WTC11 (cell line): ENCODE results near the gene CST8. TPM values are rescaled to one million over a fixed set of nuclear protein-coding genes. Genes with fewer than 3 reads are reported as not detected.

Experiments used
- ATAC-seq: fragments of 200-7000 bp; cut with Tn5 transposase; 2 replicates; pipeline ENCODE4 v1.10.0; 2021; ENCODE audit warnings: mild to moderate bottlenecking, moderate library complexity
- CTCF ChIA-PET: fragments of 300-600 bp; sonication (Branson Sonifier 250); formaldehyde crosslinking; loops from one replicate; lab custom pipeline; 2021; ENCODE audit warnings: antibody characterized with exemption; lab: Charles Lee
- POLR2A ChIA-PET: fragments of 350-600 bp; sonication (Branson Sonifier 250); formaldehyde crosslinking; loops from one replicate; lab custom pipeline; 2021; ENCODE audit warnings: antibody characterized with exemption; lab: Charles Lee
- DNase-seq: peaks from one replicate; pipeline ENCODE4 v3.0.0; 2021; ENCODE audit warnings: low spot score
- H3K27ac Mint-ChIP-seq: 2 replicates; pipeline ENCODE4 v1.8.0; 2021; ENCODE audit warnings: mixed read lengths
- H3K27me3 Mint-ChIP-seq: 2 replicates; pipeline ENCODE4 v1.8.0; 2021; ENCODE audit warnings: low read depth, mild to moderate bottlenecking, moderate library complexity, mixed read lengths
- H3K36me3 Mint-ChIP-seq: 2 replicates; pipeline ENCODE4 v1.8.0; 2021; ENCODE audit warnings: mixed read lengths
- H3K4me1 Mint-ChIP-seq: 2 replicates; pipeline ENCODE4 v1.8.0; 2022; ENCODE audit warnings: mixed read lengths
- H3K4me3 Mint-ChIP-seq: 2 replicates; pipeline ENCODE4 v1.8.0; 2021; ENCODE audit warnings: mild to moderate bottlenecking, moderate library complexity, mixed read lengths
- H3K9me3 Mint-ChIP-seq: 2 replicates; pipeline ENCODE4 v1.8.0; 2021; ENCODE audit warnings: mixed read lengths
- CBFB ChIP-seq: sonication (generic); formaldehyde crosslinking; IDR thresholded peaks from 2 replicates; pipeline ENCODE4 v1.8.1; 2022; ENCODE audit warnings: mild to moderate bottlenecking, low read depth, missing genetic modification reagents
- CREB1 ChIP-seq: sonication (generic); formaldehyde crosslinking; IDR thresholded peaks from 2 replicates; pipeline ENCODE4 v1.8.0; 2023; ENCODE audit warnings: mild to moderate bottlenecking, missing genetic modification reagents
- GRHL2 ChIP-seq: fragments of 250-450 bp; sonication (Bioruptor Pico); IDR thresholded peaks from 2 replicates; pipeline ENCODE4 v1.8.0; 2022; ENCODE audit warnings: mild to moderate bottlenecking, moderate library complexity; ENCODE audit not compliant: insufficient replicate concordance, severe bottlenecking
- IRF2 ChIP-seq: sonication (generic); formaldehyde crosslinking; IDR thresholded peaks from 2 replicates; pipeline ENCODE4 v1.8.0; 2022; ENCODE audit warnings: low read depth, missing genetic modification reagents, borderline replicate concordance
- JAZF1 ChIP-seq: fragments of 250-450 bp; sonication (Bioruptor Pico); IDR thresholded peaks from 2 replicates; pipeline ENCODE4 v1.9.0; 2021; ENCODE audit warnings: moderate library complexity, mild to moderate bottlenecking, inconsistent platforms
- NFATC4 ChIP-seq: fragments of 250-450 bp; sonication (Bioruptor Pico); IDR thresholded peaks from 2 replicates; pipeline ENCODE4 v1.9.0; 2021; ENCODE audit warnings: mild to moderate bottlenecking
- NR2C2 ChIP-seq: sonication (generic); formaldehyde crosslinking; IDR thresholded peaks from 2 replicates; pipeline ENCODE4 v1.8.0; 2022; ENCODE audit warnings: mild to moderate bottlenecking, missing genetic modification reagents
- RORB ChIP-seq: fragments of 250-450 bp; sonication (Bioruptor Pico); IDR thresholded peaks from 2 replicates; pipeline ENCODE4 v1.9.0; 2021; ENCODE audit warnings: mild to moderate bottlenecking
- total RNA-seq: library from RNA; stranded (reverse); gene quantifications from 3 replicates; pipeline ENCODE4 v1.2.3, GENCODE V29; 2021
- TF ChIP-seq, protein P1 (sequence below): sonication (generic); formaldehyde crosslinking; IDR thresholded peaks from 2 replicates; pipeline ENCODE4 v1.8.1; 2023; ENCODE audit warnings: mild to moderate bottlenecking, missing genetic modification reagents, borderline replicate concordance
- TF ChIP-seq, protein P2 (sequence below): sonication (generic); formaldehyde crosslinking; IDR thresholded peaks from 2 replicates; pipeline ENCODE4 v1.8.1; 2023; ENCODE audit warnings: mild to moderate bottlenecking, missing genetic modification reagents, moderate library complexity
- TF ChIP-seq, protein P3 (sequence below): fragments of 250-450 bp; sonication (Bioruptor Pico); conservative IDR thresholded peaks from 2 replicates; pipeline ENCODE4 v1.9.0; 2021; ENCODE audit warnings: mild to moderate bottlenecking
- TF ChIP-seq, protein P4 (sequence below): sonication (generic); formaldehyde crosslinking; IDR thresholded peaks from 2 replicates; pipeline ENCODE4 v1.8.0; 2023; ENCODE audit warnings: mild to moderate bottlenecking, missing genetic modification reagents
- TF ChIP-seq, protein P5 (sequence below): fragments of 250-450 bp; sonication (Bioruptor Pico); IDR thresholded peaks from 2 replicates; pipeline ENCODE4 v2.1.2; 2022; ENCODE audit warnings: mild to moderate bottlenecking, moderate library complexity

Gene CST8
- total RNA-seq, 1 experiment from 2014 or later, result not detected

DNA sequence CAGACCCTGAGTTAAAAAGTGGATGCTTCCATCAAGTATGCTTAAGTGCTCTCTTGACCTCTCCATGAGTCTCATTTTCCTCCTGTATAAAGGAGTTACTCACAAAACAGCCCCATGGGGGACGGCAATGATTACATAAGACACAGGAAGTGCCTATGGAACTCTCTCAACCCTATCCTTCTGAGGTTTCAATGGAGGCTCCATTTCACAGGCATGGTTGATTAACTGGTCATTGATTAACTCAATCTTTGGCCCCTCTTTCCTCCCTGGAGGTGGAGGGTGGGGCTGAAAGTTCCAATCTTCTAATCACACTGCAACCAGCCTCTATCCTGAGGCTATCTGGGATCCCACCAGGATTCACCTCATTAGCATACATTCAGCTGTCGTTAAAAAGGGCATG is 29.3 kb downstream of the CST8 start (continued):
- TF ChIP-seq CBFB, result no peak
- TF ChIP-seq NR2C2 (CRISPR knock-in tag), result no peak
- TF ChIP-seq RORB (CRISPR knock-in tag), result no peak
- TF ChIP-seq, protein P1, sequence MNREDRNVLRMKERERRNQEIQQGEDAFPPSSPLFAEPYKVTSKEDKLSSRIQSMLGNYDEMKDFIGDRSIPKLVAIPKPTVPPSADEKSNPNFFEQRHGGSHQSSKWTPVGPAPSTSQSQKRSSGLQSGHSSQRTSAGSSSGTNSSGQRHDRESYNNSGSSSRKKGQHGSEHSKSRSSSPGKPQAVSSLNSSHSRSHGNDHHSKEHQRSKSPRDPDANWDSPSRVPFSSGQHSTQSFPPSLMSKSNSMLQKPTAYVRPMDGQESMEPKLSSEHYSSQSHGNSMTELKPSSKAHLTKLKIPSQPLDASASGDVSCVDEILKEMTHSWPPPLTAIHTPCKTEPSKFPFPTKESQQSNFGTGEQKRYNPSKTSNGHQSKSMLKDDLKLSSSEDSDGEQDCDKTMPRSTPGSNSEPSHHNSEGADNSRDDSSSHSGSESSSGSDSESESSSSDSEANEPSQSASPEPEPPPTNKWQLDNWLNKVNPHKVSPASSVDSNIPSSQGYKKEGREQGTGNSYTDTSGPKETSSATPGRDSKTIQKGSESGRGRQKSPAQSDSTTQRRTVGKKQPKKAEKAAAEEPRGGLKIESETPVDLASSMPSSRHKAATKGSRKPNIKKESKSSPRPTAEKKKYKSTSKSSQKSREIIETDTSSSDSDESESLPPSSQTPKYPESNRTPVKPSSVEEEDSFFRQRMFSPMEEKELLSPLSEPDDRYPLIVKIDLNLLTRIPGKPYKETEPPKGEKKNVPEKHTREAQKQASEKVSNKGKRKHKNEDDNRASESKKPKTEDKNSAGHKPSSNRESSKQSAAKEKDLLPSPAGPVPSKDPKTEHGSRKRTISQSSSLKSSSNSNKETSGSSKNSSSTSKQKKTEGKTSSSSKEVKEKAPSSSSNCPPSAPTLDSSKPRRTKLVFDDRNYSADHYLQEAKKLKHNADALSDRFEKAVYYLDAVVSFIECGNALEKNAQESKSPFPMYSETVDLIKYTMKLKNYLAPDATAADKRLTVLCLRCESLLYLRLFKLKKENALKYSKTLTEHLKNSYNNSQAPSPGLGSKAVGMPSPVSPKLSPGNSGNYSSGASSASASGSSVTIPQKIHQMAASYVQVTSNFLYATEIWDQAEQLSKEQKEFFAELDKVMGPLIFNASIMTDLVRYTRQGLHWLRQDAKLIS (CRISPR knock-in tag), result no peak
- TF ChIP-seq GRHL2 (CRISPR knock-in tag), result no peak
- TF ChIP-seq CREB1 (CRISPR knock-in tag), result no peak
- TF ChIP-seq, protein P2, sequence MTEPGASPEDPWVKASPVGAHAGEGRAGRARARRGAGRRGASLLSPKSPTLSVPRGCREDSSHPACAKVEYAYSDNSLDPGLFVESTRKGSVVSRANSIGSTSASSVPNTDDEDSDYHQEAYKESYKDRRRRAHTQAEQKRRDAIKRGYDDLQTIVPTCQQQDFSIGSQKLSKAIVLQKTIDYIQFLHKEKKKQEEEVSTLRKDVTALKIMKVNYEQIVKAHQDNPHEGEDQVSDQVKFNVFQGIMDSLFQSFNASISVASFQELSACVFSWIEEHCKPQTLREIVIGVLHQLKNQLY (CRISPR knock-in tag), result no peak
- TF ChIP-seq, protein P3, sequence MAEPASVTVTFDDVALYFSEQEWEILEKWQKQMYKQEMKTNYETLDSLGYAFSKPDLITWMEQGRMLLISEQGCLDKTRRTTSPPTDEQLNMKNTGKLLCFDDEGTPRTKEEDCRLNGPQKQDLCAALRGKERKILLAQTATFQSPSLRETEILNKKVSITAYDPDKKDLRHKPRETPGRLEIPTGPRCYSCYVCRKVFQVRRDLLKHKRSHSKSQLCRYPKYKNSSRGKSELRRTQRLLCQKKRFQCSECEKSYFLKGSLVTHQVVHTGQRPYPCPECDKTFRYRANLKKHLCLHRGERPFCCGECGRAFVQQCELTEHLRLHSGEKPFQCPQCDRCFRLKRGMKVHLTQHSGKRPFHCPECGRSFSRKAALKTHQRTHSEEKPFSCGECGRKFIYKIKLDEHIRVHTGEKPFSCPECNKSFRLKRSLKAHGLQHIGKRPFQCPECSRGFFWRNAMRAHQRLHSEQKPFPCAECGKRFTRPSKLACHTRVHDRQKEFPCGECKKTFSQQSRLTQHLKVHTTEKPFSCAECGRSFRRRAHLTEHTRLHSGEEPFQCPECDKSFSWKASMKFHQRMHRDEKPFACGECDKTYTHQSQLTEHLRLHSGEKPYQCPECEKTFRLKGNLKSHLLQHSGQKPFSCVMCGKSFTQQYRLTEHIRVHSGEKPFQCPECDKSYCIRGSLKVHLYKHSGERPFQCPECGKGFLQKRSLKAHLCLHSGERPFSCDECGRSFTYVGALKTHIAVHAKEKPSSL (CRISPR knock-in tag), result no peak
- TF ChIP-seq, protein P4, sequence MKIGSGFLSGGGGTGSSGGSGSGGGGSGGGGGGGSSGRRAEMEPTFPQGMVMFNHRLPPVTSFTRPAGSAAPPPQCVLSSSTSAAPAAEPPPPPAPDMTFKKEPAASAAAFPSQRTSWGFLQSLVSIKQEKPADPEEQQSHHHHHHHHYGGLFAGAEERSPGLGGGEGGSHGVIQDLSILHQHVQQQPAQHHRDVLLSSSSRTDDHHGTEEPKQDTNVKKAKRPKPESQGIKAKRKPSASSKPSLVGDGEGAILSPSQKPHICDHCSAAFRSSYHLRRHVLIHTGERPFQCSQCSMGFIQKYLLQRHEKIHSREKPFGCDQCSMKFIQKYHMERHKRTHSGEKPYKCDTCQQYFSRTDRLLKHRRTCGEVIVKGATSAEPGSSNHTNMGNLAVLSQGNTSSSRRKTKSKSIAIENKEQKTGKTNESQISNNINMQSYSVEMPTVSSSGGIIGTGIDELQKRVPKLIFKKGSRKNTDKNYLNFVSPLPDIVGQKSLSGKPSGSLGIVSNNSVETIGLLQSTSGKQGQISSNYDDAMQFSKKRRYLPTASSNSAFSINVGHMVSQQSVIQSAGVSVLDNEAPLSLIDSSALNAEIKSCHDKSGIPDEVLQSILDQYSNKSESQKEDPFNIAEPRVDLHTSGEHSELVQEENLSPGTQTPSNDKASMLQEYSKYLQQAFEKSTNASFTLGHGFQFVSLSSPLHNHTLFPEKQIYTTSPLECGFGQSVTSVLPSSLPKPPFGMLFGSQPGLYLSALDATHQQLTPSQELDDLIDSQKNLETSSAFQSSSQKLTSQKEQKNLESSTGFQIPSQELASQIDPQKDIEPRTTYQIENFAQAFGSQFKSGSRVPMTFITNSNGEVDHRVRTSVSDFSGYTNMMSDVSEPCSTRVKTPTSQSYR (CRISPR knock-in tag), result no peak

DNA sequence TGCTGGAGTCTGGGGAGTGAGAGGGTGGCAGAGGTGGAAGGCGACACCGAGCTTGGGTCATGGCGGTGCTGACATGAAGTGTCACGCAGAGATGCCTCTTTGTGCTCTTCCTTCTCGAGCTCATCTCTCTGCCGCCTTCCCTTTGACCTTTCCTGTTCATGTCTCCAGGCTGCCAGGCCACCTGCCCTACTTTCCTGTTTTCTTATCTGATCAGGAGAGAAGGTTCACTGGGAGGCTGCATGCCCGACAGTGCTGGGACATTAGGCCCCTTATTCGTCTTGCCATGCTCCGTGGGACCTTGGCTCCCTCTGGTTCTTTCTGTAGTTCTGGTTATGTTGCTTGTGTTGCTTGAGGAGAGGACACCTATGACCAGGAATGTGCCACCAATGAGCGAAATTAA is 33.2 kb downstream of the CST8 start:
- CTCF ChIA-PET, result no interaction called here
- Mint-ChIP-seq H3K4me1 (peaks cover 48% of the 10 kb centered on the region), H3K9me3 (peaks cover 43% of the 10 kb centered on the region), H3K36me3 (peaks cover 42% of the 10 kb centered on the region), H3K27me3 (peaks cover 14% of the 10 kb centered on the region), H3K4me3 (no peak overlapping the region), H3K27ac (no peak overlapping the region)
- POLR2A ChIA-PET, result no interaction called here
- TF ChIP-seq NFATC4, result no peak
- ATAC-seq (no peak), DNase-seq (no peak)

DNA sequence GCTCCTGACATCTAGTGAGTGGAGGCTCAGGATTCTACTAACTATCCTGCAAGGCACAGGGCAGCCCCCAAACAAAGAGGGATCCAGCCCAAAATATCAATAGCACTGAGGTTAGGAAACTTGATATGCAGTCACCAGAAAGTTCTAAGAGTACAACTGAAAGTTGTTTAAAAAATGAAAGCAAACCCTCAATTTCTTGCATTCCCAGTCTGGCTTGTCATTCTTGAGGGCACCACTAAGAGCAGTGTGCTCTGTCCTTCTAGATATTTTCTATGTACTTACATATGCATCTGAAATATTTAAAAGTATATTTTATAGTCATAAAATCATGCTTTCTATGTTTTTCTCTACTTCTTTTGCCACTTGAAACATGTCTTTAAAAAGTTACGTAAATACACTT is 35.9 kb downstream of the CST8 start:
- ChIA-PET CTCF (no interaction called here), POLR2A (no interaction called here)
- peaks cover 46% of the 10 kb centered on the region for H3K4me1 Mint-ChIP-seq
- DNase-seq (no peak), ATAC-seq (no peak)
- H3K27ac Mint-ChIP-seq, result no peak overlapping the region
- peaks cover 40% of the 10 kb centered on the region for H3K9me3 Mint-ChIP-seq
- H3K36me3 Mint-ChIP-seq, result peaks cover 41% of the 10 kb centered on the region
- no peak overlapping the region for H3K4me3 Mint-ChIP-seq
- peaks cover 20% of the 10 kb centered on the region for H3K27me3 Mint-ChIP-seq
- TF ChIP-seq, protein P5, sequence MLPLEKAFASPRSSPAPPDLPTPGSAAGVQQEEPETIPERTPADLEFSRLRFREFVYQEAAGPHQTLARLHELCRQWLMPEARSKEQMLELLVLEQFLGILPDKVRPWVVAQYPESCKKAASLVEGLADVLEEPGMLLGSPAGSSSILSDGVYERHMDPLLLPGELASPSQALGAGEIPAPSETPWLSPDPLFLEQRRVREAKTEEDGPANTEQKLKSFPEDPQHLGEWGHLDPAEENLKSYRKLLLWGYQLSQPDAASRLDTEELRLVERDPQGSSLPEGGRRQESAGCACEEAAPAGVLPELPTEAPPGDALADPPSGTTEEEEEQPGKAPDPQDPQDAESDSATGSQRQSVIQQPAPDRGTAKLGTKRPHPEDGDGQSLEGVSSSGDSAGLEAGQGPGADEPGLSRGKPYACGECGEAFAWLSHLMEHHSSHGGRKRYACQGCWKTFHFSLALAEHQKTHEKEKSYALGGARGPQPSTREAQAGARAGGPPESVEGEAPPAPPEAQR (CRISPR knock-in tag), result no peak
- no peak for TF ChIP-seq JAZF1 (CRISPR knock-in tag)
- TF ChIP-seq, protein P1 (CRISPR knock-in tag), result no peak
- TF ChIP-seq IRF2 (CRISPR knock-in tag), result no peak
- TF ChIP-seq, protein P3 (CRISPR knock-in tag), result no peak
